Testis (tissue), 2 donors: ENCODE results near the gene RPS3.

Source experiments
- CTCF ChIP-seq, 3 experiments: fragments of 450-650 bp in 2 of 3; fragments of 200-600 bp in 1 of 3; sonication (generic) in 1 of 3; IDR thresholded peaks; one replicate each; pipeline ENCODE4 v1.5.1; 2016 to 2019; ENCODE audit warnings: antibody characterized with exemption in 3 of 3, mild to moderate bottlenecking in 2 of 3, moderate library complexity in 1 of 3
- POLR2A ChIP-seq: fragments of 450-650 bp; IDR thresholded peaks from one replicate; pipeline ENCODE4 v1.6.1; 2017; ENCODE audit warnings: antibody characterized with exemption, mild to moderate bottlenecking, moderate library complexity

DNA sequence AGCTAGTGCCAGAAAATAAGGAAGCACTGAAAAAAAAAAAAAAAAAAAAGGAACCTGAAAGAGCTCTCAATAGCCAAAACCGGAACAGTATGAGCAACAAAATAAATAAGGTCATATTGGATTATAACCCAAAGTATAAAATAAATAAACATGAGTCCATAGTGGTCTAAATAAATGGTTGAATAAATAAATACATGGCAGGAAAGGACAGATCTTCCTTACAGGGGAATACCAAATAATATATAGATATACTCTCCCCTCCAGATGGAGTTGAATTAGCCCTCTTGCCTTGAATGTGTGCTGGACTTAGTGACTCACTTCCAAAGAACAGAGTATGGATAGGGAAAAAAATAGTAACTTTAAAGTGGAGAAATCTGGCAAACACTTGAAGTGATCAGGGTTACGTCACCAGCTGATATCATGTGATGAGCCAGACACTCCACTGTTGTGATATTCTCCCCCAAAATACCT lies 33.6 kb upstream of the RPS3 start:
- TF ChIP-seq CTCF (IDR thresholded peaks at IDR 0.05) (no peak), POLR2A (no peak)
